ENCODE measurements around the gene BTG2.

BTG2 gene

GRCh38 chr1:203322500-203323179, 17.3 kb downstream of the BTG2 start:
- in situ Hi-C loops (cut with HindIII; ENCODE audit: low pct_ligation_motif_present, low sequenced_read_pairs) = no loop called here
- no peak overlapping the region for H3K4me3 ChIP-seq (ENCODE audit: low read depth, low read length)
- H3K27me3 ChIP-seq (replicated peaks) = peaks cover 48% of the 10 kb centered on the region

GRCh38 chr1:203323587-203323986, 18.3 kb downstream of the BTG2 start:
- no peak for DNase-seq
- H3K27ac ChIP-seq = no peak overlapping the region

More at GRCh38 chr1:203322500-203323179, 17.3 kb downstream of the BTG2 start:
- no peak overlapping the region for H3K27ac ChIP-seq
- TF ChIP-seq CTCF (IDR thresholded peaks at IDR 0.05; ENCODE audit: low read depth, low read length, missing control alignments) = no peak
- no peaks in the 10 kb centered on the region for H3K36me3 ChIP-seq (replicated peaks)
- no peak for DNase-seq

GRCh38 chr1:203324105-203325025, 19.0 kb downstream of the BTG2 start:
- no peak for DNase-seq
- Histone ChIP-seq H3K27ac (no peak overlapping the region), H3K36me3 (replicated peaks) (no peaks in the 10 kb centered on the region), H3K4me3 (ENCODE audit: low read depth, low read length) (no peak overlapping the region), H3K27me3 (replicated peaks) (peaks cover 44% of the 10 kb centered on the region)
- in situ Hi-C loops (cut with HindIII; ENCODE audit: low pct_ligation_motif_present, low sequenced_read_pairs) = no loop called here
- TF ChIP-seq CTCF (IDR thresholded peaks at IDR 0.05; ENCODE audit: low read depth, low read length, missing control alignments) = no peak

More at GRCh38 chr1:203323587-203323986, 18.3 kb downstream of the BTG2 start:
- no peak for TF ChIP-seq CTCF (IDR thresholded peaks at IDR 0.05; ENCODE audit: low read depth, low read length, missing control alignments)
- Histone ChIP-seq H3K36me3 (replicated peaks) (no peaks in the 10 kb centered on the region), H3K27me3 (replicated peaks) (peaks cover 44% of the 10 kb centered on the region), H3K4me3 (ENCODE audit: low read depth, low read length) (no peak overlapping the region)
- in situ Hi-C loops (cut with HindIII; ENCODE audit: low pct_ligation_motif_present, low sequenced_read_pairs) = no loop called here

GRCh38 chr1:203325026-203325417, 19.7 kb downstream of the BTG2 start:
- no peak for DNase-seq
- H3K36me3 ChIP-seq (replicated peaks) = no peaks in the 10 kb centered on the region
- no peak overlapping the region for H3K4me3 ChIP-seq (ENCODE audit: low read depth, low read length)
- no peak overlapping the region for H3K27ac ChIP-seq
- peaks cover 44% of the 10 kb centered on the region for H3K27me3 ChIP-seq (replicated peaks)
- no peak for TF ChIP-seq CTCF (IDR thresholded peaks at IDR 0.05; ENCODE audit: low read depth, low read length, missing control alignments)
- in situ Hi-C loops (cut with HindIII; ENCODE audit: low pct_ligation_motif_present, low sequenced_read_pairs) = no loop called here

- DNase-seq = no peak
- Histone ChIP-seq H3K4me3 (ENCODE audit: low read depth, low read length) (no peak overlapping the region), H3K27me3 (replicated peaks) (peaks cover 44% of the 10 kb centered on the region), H3K27ac (no peak overlapping the region), H3K36me3 (replicated peaks) (no peaks in the 10 kb centered on the region)
- TF ChIP-seq CTCF (IDR thresholded peaks at IDR 0.05; ENCODE audit: low read depth, low read length, missing control alignments) = no peak
- in situ Hi-C loops (cut with HindIII; ENCODE audit: low pct_ligation_motif_present, low sequenced_read_pairs) = no loop called here
Measured at GRCh38 chr1:203325418-203326091, 20.2 kb downstream of the BTG2 start.
